8988T (cell line): ENCODE results near the gene GLYR1.
"Not testable (repeated sequence)": the region's sequence is repeated elsewhere in the genome, so short reads cannot be mapped to it uniquely, and the experiment has no call there.

Experiments used
- DNase-seq: peaks from one replicate; pipeline ENCODE4 v3.0.0; 2011

GLYR1 gene

DNA sequence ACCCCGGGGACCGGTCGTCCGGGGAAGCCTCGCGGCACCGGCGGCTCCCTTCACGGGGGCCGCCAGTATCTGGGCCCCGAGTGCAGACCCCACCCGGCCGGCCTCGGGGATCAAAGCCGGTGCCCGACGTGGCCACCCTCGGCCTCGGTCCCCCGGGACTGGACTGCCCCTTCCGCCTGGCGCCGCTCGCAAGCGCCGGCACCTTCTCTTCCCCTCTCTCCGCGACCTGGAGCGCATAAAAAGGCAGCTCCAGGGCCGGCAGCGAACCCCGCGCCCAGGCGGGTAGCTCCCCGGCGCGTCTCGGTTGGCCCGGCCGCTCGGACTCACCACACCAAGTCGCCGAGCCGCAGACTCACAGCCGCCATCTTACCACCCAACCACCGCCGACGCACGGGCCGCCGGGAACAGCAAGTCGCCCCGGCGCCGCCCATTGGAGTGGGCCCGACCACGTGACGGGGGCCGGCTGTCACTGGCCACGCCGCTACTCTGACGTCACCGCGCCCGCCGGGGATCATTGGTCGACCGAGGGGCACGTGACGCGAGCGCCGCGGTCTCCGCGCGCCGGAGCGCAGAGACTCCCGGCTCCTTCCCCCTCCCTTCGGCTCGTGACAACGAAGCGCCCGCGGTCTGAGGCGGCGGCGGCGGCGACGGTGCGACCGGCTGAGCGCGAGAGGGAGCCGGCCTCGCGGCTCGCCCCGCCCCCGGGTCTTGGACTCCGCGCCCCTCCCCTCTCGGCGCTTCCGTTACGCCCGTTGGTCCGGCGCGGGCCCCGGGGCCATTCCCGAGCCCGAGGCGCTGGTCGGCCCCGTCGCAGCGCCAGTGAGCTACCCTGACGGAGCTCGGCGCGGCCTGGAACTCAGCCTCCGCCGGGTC is at the start of gene GLYR1, which contains the start of gene UBN1:
Gene GLYR1, minus strand, starts transcription at position 388 of the 873 bp plus-strand sequence. Its CDS starts 23 bp downstream, at position 365.
Gene UBN1, plus strand, starts transcription at position 581 of the 873 bp plus-strand sequence. CDS start 5,437 bp downstream, outside the sequence.
- peak; percentile 83 for DNase-seq

DNA sequence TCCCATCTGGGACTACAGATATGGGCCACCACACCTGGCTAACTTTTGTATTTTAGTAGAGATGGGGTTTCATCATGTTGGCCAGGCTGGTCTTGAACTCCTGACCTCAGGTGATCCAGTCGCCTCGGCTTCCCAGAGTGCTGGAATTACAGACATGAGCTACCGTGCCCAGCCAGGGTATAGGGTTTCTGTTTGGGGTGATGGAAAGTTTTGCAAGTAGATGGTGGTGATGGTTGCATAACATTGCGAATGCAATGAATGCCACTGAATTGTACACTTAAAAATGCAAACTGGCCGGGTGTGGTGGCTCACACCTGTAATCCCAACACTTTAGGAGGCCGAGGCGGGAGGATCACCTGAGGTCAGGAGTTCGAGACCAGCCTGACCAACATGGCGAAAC is 49.7 kb upstream of the GLYR1 start:
- DNase-seq: not testable (repeated sequence)

DNA sequence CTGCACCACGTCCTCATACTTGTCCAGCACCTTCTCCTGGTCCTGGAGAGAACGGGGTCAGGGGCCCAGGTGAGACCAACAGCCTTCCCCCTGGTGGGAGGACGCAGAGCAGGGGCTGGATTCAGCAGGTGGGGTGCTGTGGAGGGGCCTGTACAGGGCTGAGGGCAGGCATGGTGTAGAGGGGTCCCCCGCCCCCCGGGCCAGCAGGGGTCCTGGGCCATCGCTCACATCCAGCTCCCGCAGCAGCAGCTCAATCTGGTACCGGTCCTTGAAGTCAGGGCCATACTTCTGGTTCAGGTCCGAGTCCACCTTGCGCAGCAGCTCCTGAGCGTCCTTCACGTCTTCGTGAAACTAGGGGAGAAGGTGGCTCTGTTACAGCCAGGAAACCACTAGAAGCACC is 48.3 kb upstream of the GLYR1 start:
- no peak for DNase-seq

DNA sequence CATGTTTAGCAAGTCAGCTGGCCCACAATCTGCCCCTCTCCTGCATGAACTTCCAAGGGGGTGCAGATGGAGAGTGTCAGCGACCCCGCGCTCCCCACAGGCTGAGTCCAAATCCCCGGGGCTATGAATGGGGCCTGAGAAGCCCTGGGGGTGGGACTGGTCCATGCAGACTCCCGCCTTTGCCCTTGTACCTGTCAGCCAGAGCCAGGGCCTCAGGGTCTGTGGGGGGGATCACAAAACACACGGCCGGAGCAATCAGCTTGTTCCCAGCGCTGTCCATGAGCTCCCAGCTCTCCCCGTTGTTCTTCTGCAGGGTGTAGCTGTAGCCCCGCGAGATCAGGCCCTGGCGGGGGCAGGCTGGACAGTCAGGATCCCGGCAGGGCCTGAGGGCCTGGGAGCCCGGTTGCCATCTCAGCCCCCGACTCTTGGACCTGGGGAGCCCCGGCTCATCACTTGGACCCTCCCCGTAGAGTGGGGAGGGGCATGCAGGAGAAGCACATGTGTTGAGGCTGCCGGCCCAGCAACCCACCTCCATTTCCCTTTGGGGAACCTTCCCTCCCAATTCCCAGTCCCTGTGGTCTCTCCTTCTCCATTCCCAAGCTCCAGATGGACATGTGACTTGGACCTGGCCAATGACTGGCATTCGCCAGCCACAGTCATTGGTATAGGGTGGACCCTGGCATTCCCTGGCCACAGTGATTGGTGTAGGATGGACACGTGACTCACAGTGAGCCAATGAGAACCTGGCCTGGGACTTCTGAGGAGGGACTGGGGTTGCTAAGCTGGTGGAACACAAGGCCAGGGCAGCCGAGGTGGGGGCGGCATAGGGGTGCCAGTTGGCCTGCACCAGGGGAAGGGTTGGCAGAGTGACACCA is 47.4 kb upstream of the GLYR1 start:
- no peak for DNase-seq

DNA sequence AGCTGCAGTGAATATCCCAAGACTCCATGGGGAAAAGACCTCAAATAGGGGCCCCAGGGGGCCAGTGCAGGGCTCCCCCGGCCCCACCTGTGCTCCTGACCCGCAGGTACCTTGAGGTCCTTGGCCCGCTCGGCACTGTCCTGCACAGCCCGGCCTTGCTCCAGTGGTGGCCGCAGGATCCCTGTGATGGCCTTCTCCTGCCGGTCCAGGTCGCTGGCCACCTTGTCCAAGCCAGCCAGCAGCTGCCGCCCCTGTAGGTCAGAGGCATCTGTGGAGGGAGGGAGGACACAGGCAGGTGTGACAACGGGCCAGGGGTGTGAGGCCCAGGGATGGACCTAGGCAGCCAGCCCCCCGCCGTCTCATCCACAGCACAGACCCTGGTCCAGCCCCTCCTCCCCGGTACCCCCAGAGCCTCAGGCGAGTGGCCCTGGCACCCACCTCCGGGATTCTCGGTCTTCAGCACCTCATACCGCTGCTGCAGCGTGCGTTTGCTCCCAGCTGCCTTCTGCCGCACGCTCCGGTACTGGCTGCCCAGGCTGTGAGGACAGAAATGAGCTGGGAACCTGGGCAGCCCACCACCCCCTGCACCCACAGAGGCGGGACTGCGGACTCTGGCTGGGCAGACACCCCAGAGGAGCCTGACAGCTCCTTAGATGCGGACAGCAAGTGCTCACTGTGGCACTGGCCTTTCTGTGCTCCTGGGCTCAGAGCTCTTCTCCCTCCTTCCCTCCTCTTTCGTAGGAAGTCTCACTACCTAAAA is 46.2 kb upstream of the GLYR1 start:
- DNase-seq: no peak

DNA sequence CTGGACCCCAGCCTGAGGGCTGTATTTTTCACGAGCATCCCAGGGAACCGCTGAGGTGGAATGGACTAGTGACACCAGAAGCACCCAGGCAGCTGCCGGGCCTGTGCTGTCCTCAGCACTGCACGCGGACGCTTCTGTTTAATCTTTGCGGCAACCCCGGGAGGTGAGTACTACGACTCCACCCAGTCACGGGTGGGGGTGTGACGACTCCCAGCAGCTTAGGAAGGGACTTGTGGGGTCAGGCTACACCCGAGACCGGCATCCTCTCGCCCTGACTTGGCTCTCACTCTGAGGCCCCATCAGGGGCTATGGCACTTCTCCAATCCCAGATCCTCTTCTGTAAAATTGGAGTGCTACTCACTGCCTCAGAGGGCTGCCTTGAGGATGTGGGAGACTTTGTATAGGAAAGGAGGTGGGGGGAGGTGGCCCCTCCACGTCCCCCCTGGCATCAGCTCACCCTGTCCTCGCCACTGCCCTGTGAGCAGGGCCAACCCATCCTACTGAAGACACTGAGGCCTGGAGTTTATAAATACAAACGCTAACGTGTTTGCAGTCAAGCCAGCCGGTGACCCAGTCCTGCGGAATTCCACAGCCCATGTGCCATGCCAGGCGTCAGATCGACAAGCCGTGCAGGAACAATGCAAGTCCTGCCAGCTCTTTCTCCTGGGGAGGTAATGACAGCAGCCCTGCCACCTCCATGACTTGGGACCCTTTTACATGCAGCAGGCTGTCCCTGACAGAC is 45.4 kb upstream of the GLYR1 start:
- DNase-seq: no peak

DNA sequence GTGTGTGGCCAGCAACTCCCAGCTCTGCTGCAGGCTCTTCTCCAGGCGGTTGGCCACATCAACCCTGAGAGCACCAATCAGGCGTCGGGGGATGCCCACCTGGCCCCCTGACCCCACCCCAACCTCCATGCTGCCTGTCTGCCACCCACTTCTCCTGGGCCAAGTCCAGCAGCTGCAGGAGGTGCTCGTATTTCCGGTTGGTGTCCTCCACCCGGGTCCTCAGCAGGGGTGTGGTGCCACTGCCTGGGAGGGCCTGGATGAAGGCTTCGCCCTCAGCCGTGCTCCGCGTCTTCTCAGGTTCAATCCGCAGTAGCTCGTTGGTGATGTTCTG is 44.8 kb upstream of the GLYR1 start:
- DNase-seq: no peak

DNA sequence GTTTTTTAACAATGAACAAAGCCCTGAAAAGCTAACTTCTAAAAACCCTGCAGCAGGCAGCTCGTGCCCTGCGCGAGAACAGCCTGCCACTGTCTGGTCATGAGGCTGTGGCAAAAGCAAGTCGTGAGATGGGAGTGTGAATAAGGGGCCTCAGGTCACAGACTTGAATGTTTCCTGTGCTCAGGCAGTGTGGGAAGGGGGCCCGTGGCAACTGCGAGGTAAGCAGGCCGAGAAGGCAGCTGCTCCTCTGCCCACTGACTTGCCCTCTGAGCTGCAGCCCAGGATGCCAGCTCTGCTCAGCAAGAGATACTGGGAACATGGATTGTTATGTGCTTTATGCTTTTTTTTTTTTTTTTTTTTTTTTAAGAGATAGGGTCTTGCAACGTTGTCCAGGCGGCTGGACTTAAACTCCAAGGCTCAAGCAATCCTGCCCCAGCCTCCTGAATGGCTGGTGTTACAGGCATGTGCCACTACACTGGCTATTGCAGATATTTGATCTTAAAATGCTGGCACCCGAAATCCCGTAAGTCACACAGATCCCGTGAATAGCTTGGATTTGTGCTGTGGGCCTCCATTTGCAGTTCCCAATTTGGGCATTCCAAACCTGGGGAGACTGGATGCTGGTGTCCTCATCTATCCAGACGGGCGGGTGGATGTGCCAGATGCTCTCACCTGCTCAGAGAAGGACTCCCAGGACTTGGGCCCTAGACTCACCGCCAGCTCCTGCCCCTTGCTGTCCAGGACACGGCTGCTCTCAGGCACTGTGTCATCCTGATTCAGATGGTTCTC is 44.2 kb upstream of the GLYR1 start:
- DNase-seq: no peak

DNA sequence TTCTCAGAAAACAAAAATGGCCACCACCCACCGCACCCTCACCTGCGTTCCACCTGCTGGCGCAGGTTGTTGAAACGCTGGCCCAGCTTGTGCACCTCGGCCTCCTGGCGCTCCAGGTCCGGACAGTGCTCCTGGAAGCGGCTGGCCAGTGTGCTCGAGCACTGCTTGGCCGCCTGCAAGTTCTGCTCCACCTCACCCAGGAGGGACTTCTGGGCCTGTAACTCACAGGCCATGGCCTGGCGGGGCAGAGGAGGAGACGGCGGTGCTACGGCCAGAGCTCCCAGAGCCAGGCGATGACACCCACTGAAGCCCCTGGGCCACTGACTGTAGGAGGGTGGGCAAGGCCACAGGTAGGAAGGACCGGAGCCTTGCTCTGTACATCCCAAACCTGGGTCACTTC is 43.6 kb upstream of the GLYR1 start:
- DNase-seq: no peak

DNA sequence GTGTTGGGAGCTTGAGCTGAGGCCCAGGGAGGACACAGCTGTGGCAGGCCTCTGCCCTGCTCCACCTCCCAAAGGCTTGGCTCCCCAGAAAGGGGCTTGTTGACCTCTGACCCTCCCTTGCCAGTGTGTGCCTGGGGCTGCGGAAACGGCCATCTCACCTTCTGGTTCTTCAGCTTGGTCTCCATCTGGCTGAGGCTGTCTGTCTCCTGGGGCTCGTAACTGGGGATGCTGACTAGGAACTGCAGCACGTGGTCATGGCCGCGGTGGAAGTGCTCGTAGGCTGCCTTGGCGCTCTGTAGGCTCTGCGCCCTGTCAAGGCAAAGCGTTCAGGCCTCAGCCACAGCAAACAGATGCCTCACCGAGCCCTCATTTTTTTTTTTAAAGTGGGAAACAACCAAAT is 42.9 kb upstream of the GLYR1 start:
- DNase-seq: no peak

DNA sequence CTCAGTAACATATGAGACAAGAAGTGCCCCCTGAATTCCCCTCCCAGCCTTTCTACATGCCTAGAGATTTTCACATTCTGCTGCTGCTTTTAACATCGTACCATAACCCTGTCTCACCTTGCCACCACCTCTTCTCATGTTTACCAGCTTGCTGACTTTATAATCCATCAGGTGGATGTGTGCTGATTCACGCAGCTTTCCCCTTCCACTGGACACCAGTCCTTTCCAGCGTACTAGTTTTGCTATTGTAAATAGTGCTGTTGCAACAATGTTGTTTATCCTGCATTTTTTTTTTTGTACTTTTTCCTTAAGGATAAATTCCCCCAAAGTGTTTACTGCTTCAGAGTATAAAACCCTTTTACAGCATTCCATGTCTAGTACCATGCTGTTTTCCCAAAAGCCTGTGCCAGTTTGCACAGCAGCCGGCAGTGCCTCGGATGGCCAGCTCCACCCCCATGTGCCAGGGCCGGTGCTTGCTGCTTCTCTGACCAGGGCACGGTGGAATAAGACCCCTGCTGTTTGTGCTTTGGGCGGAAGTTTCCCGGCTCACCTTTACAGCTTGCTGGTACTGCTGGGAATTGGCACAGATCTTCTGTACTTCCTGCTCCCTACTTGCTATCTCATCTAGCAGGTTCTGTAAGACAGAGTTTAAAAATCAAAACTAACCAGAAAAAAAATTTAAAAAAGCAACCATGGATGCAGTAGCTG is 41.5 kb upstream of the GLYR1 start:
- no peak for DNase-seq

DNA sequence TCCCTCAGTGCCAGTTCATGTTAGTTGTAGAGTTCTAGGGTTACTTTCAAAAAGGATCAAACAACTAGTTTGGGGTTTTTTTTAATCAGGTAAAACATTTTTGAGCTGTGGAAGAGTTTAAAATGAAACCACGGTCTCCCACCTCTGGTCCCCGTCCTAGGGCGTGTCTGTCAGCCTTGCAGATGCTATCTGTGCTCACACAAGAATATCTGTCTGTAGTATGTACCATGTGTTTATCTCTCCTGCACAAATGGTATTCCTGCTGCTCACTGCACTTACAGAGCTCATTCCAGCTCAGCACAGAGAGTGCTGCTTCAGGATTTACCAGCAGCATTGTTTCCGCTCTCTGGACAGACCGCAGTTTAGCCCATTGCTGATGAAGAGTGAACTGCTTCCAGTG is 39.1 kb upstream of the GLYR1 start:
- no peak for DNase-seq

DNA sequence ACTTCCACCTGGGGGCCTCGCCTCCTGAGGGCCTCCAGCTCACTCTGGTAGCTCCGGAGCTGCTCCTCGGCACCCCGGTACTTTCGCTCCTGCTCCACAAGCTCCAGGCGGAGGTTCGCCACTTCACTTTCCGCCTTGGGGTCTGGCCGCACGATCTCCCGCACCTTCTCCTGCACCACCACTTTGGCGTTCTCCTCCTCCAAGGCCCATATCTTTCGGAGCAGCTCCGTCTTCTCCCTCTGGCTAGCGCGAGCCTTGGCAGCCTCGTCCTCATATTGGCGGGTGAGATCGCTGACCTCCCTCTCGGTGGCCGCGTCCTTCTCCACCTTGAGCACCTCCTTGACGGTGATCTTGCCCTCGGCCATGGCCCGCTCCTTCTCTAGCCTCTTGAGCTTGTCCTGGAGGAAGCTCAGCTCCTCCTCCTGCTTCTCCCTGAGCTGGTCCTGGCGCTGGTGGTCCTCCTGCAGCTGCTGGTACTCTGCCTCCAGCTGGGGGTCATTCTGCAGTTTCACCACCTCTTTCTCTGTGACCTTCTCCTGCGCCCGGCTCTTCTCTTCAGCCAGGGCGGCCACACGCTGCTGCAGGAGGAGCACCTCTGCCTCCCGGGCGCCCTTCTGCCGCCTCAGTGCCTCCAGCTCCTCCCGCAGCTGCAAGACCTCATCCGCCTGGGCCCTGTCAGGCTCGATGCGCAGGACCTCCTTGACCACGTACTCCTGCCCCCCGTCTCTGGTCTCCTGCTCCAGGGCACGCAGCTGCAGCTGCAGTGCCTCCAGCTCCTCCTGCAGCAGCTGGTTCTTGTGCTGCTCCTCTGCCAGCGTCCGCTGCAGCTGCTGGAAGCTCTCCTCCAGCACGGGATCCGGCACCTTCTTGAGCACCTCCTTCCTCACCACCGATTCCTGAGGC is 38.1 kb upstream of the GLYR1 start:
- DNase-seq: no peak

DNA sequence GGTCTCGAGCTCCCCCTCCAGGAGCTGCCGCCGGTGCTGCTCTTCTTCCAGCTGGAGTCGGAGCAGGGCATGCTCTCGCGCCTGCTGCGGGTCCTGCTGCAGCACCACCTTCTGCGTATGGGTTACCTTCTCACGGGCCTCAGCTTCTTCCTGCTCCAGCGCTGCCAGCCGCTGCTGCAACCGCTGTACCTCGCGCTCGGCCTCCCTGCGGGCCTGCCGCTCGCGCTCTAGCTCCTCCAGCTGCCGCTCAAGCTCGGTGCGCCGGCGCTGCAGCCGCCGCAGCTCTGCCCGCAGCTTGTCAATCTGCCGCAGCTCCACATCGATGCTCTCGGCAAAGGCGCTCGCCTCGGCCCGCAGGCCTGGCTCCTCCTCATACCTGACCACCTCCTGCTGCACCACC is 37.1 kb upstream of the GLYR1 start:
- DNase-seq: no peak

DNA sequence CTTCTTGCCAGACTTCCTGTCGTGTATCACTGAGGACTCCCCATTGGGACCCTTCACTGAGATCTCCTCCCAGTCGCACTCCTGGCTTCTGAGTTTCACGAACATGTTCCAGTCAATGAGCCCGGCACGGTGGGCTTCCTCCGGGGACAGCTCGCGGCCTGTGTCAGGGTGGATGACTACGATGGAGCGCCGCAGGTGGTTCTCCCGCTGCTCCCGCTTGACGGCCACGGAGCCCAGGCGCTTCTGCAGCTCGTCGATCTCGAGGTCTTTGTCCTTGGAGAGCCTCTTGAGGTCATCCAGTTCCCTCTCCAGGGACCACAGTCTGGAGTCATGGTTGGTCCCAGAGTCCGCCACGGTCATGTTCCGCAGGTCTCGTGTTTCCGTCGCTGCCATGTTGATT is 36.4 kb upstream of the GLYR1 start:
- no peak for DNase-seq

DNA sequence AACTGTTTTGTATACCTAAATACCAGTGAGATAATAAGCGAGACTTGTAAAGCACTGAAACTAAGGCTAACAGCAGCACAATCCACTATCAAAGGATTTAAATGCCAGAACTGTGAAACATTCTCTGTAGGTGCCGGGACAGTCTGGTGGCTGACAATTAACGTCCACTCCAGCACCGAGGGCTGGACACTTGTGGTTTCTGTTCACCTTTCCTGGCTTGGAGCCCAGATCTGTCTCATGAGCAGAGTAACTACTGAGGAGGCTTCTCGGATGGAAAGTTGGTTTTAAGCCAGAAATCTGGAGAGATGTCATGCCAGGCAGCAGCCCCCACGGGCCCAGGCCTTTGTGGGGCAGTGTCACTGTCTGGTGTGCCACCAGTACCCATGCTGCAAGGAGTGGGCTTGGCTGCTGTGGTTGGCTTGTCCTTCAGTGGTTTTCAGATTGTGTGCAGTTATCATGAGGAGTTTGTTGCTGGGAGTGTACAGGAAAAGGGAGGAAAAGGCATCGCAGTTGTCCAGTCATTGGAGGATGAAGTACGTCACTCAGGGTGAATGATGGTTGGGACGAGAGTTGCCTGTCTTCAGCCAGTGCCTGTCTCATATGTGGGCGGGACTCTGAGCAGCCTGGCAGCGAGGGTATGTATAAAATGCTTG is 35.7 kb upstream of the GLYR1 start:
- DNase-seq: no peak

DNA sequence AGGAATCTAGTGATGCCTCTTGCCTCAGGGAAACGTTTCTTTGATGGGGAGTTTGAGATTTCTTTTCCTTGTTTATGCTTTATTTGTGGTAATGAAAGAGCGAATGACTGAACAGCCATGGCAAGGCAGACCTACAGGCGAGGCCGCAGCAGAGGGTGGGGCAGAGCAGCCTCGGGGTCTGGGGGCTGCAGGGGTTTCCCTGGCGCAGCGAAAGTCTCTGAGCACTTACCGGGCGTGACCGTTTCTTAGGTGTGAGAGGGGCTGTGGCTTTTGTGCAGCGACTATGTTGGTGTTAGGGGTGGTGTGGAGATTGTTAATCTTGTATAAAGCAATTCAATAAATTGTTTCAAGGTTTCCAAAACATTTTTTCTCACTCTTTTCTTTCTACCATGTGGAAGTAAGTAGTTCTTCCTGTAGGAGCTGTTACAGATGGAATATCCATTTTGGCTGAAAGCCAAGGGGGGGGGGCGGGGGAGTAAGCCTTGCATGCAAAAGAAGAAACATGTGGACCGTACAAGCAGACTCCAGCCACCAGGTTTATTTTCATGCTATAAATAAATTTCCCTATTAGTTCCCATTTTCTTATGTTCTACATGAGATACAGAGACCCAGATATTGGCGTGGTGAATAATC is 35.0 kb upstream of the GLYR1 start:
- DNase-seq: no peak

DNA sequence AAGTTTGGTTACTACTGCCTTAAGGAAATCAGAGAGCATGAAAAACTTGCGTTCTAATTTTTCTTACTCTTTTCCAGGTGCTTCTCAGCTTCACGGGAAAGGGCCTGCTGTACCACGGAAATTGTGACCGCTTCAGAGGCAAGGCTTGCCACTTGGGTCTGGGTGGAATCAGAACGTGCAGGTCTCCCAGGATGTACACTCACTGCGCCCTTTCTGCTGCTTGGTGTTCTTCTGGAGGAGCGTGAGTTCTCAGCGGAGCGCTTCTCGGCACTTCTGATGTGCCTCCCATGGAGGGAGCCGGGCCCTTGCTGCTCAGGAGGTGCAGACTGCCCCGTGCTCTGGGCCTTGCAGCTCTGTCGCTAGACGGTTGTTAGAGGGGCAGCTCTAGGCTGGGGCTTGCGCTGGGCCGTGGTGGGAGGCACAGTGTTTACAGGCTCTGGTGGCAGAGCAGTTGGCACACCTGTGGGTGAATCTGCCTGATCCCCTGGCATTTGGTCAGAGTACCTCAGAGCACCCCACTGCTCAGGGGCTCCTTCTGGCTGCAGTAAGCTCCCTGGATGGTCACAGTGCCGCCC is 33.0 kb upstream of the GLYR1 start:
- no peak for DNase-seq
